HG03175 (cell line): ENCODE data around the gene GNL3L.
"Not testable (repeated sequence)": the region's sequence is repeated elsewhere in the genome, so short reads cannot be mapped to it uniquely, and the experiment has no call there.

Experiments used
- ATAC-seq: cut with Tn5 transposase; IDR thresholded peaks from one replicate; pipeline ENCODE4 v1.9.1; 2021; ENCODE audit warnings: mild to moderate bottlenecking, moderate library complexity; ENCODE audit not compliant: unreplicated experiment

Gene GNL3L

GRCh38 chrX:54529552-54530356 lies at the start of gene GNL3L:
Gene GNL3L (plus strand): TSS chrX:54530219. CDS start chrX:54532567, 2,348 bp downstream.
- peak; percentile 88 for ATAC-seq

- no peak for ATAC-seq
Observed at GRCh38 chrX:54482839-54483593, 47.0 kb upstream of the GNL3L start.

GRCh38 chrX:54483946-54484345 lies 46.1 kb upstream of the GNL3L start:
- ATAC-seq: no peak

GRCh38 chrX:54484666-54485065 lies 45.4 kb upstream of the GNL3L start:
- no peak for ATAC-seq

GRCh38 chrX:54489819-54490218 lies 40.2 kb upstream of the GNL3L start:
- not testable (repeated sequence) for ATAC-seq

GRCh38 chrX:54492340-54492739 lies 37.7 kb upstream of the GNL3L start:
- no peak for ATAC-seq

- no peak for ATAC-seq
Observed at GRCh38 chrX:54494166-54494988, 35.6 kb upstream of the GNL3L start.

GRCh38 chrX:54494989-54495813 lies 34.8 kb upstream of the GNL3L start:
- no peak for ATAC-seq

- ATAC-seq: no peak
Observed at GRCh38 chrX:54495814-54496516, 34.1 kb upstream of the GNL3L start, which contains the start of gene FGD1. Gene FGD1 (minus strand): TSS chrX:54496234. CDS start chrX:54495432, 802 bp downstream.

- ATAC-seq: no peak
Observed at GRCh38 chrX:54496517-54496852, 33.5 kb upstream of the GNL3L start.

- no peak for ATAC-seq
Observed at GRCh38 chrX:54496936-54497335, 33.1 kb upstream of the GNL3L start.

- ATAC-seq: no peak
Observed at GRCh38 chrX:54509400-54509799, 20.6 kb upstream of the GNL3L start.

- no peak for ATAC-seq
Observed at GRCh38 chrX:54529151-54529550, 868 bp upstream of the GNL3L start.

- peak; percentile 38 for ATAC-seq
Observed at GRCh38 chrX:54530357-54530900, 410 bp downstream of the GNL3L start.

- ATAC-seq: no peak
Observed at GRCh38 chrX:54534271-54534670, 4.3 kb downstream of the GNL3L start.

- no peak for ATAC-seq
Observed at GRCh38 chrX:54540289-54540688, 10.3 kb downstream of the GNL3L start.

- not testable (repeated sequence) for ATAC-seq
Observed at GRCh38 chrX:54542239-54542638, 12.2 kb downstream of the GNL3L start.

GRCh38 chrX:54550821-54551220 lies 20.8 kb downstream of the GNL3L start:
- no peak for ATAC-seq

- ATAC-seq: no peak
Observed at GRCh38 chrX:54551801-54552200, 21.8 kb downstream of the GNL3L start.
